Activated naive CD4-positive, alpha-beta T cell treated with anti-CD3 and anti-CD28 coated beads, Interleukin-2, amount 50 U/mL, for 72 hours (primary cell): ENCODE measurements around the gene TAOK1. TPM values are rescaled to one million over a fixed set of nuclear protein-coding genes. Genes with fewer than 3 reads are reported as not detected.
"Not testable (repeated sequence)": the region's sequence is repeated elsewhere in the genome, so short reads cannot be mapped to it uniquely, and the experiment has no call there.

Source experiments
- ATAC-seq, 2 donors: fragments of 150-1000 bp; cut with Tn5 transposase; 2 replicates each; pipeline ENCODE4 v1.10.0; 2021; ENCODE audit warnings: mild to moderate bottlenecking in 2 of 2, moderate library complexity in 2 of 2
- DNase-seq, 2 donors: peaks; one replicate each; pipeline ENCODE4 v3.0.0; 2021 to 2022; ENCODE audit warnings: low spot score in 2 of 2
- H3K27ac Mint-ChIP-seq, 2 donors: one replicate each; pipeline ENCODE4 v1.8.0; 2022; ENCODE audit warnings: mild to moderate bottlenecking in 2 of 2, mixed read lengths in 2 of 2
- H3K36me3 Mint-ChIP-seq, 2 donors: one replicate each; pipeline ENCODE4 v1.8.0; 2022; ENCODE audit warnings: mixed read lengths in 2 of 2
- H3K9me3 Mint-ChIP-seq, 2 donors: one replicate each; pipeline ENCODE4 v1.8.0; 2022; ENCODE audit warnings: mixed read lengths in 2 of 2
- total RNA-seq, 2 donors: library from RNA; stranded (reverse); gene quantifications; one replicate each; pipeline ENCODE4 v1.2.3, GENCODE V29; 2022

The TAOK1 gene
- total RNA-seq, 2 donors from 2014 or later = 31.6 to 37.9 TPM

DNA sequence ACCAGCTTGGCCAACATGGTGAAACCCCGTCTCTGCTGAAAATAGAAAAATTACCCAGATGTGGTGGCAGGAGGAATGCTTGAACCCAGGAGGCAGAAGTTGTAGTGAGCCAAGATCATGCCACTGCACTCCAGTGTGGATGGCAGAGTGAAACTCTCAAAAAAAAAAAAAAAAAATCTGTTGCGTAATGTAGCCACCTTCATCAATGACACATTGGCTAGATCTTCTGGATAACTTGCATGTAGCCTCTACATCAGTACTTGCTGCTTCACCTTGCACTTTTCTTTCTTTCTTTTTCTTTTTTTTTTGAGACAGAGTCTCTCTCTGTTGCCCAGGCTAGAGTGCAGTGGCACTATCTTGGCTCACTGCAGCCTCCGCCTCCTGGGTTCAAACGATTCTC is 83.3 kb downstream of the TAOK1 start:
- H3K9me3 Mint-ChIP-seq, ATAC-seq, DNase-seq: not testable (repeated sequence)
- Mint-ChIP-seq H3K27ac (peak overlapping the region in 1 of 2 donors; percentile 82), H3K36me3 (peaks cover 0 to 13% of the 10 kb centered on the region in 2 donors)

DNA sequence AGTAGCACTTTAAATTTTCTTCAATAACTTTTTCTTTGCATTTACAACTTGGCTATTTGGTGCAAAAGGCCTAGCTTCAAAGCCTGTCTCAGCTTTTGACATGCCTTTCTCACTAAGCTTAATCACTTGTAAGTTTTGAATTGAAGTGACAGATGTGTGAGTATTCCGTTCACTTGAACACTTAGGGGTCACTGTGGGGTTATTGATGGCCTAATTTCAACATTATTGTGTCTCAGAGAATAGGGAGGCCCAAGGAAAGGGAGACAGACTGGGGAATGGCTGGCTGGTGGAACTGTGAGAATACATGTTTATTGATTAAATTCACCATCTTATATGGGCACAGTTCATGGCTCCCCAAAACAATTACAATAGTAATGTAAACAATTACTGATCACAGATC is 84.1 kb downstream of the TAOK1 start:
- ATAC-seq (no peak), DNase-seq (no peak)
- Mint-ChIP-seq H3K9me3 (no peaks in the 10 kb centered on the region), H3K36me3 (peaks cover 0 to 13% of the 10 kb centered on the region in 2 donors), H3K27ac (peak overlapping the region in 1 of 2 donors; percentile 82)

DNA sequence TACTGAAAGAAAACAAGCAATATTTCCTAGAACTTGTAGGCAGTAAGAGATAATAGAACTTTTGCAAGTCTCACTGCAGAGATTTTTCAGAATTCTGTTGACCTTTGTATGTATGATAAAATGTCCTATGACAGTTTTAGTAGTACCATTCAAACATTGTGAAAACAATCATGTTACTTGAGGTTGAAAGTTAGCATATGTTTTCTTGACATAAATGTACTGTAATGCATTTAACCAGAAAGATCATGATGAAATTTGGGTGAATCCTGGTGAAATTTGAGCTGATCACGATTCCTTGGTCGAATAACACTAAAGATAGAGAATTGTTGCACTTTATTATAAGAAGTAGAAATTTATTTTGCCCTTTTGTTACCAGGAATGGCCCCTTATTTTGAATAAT is 85.7 kb downstream of the TAOK1 start:
- H3K9me3 Mint-ChIP-seq = no peaks in the 10 kb centered on the region
- DNase-seq (no peak), ATAC-seq (no peak)
- no peak overlapping the region for H3K27ac Mint-ChIP-seq
- peaks cover 0 to 13% of the 10 kb centered on the region in 2 donors for H3K36me3 Mint-ChIP-seq

DNA sequence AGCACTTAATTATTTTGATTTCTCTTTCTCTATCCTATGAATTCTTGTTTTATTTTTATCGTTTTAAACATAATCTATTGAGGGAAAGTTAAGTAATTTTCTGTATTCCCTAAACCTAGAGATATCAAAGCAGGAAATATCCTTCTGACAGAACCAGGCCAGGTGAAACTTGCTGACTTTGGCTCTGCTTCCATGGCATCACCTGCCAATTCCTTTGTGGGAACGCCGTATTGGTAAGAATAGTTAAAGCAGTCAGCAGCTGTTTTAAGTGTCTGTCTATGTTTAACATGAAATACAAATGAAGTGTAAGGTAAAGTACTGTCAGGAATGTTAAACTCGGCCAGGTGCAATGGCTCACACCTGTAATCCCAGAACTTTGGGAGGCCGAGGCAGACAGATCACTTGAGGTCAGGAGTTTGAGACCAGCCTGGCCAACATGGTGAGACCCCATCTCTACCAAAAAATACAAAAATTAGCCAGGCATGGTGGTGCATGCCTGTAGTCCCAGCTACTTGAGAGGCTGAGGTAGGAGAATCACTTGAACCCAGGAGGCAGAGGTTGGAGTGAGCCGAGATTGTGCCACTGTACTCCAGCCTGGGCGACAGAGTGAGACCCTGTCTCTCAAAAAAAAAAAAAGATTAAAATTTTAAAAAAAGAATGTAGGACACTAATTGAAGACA is 90.2 kb downstream of the TAOK1 start:
- H3K9me3 Mint-ChIP-seq, DNase-seq, H3K27ac Mint-ChIP-seq, ATAC-seq, H3K36me3 Mint-ChIP-seq: not testable (repeated sequence)

DNA sequence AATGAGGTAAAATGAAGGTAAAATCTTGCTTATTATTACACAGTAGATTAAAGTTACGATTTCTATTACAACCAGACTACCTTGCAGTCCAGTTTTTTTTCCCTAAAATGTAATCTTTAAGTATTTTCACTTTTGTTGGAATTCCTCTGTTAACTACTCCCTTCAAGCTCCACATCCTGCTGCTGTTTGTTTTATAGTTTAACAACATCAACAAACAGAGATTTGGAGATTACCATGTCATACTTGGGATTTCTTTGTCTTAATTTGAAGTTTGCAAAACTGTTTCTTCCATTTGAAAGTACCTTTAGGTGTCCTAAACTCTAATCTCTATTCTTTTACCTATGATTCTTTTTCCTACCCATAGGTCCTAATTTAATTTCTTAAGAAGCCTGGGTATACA is 93.3 kb downstream of the TAOK1 start:
- Mint-ChIP-seq H3K27ac (no peak overlapping the region), H3K36me3 (peaks cover 0 to 5% of the 10 kb centered on the region in 2 donors), H3K9me3 (no peaks in the 10 kb centered on the region)
- DNase-seq (no peak), ATAC-seq (no peak)

DNA sequence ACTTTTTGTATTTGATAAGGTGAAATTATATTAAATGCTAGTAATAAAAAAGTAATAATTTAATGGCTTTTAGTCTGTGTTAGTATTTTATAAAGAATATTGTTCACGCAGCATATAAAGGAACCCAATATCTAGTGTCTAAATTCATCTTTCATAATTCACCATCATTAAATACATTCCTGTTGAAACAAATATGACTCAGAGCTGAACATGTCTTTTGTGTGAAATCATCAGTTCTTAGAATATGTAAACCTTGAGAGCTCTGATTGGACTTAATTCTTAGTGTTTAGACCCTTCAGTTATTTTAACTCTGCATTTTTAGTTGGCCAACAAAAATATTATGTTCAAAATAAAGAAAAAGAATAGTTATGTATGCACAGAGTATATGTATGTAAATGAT is 104.8 kb downstream of the TAOK1 start:
- DNase-seq (no peak), ATAC-seq (no peak)
- Mint-ChIP-seq H3K27ac (no peak overlapping the region), H3K36me3 (peaks cover 0 to 6% of the 10 kb centered on the region in 2 donors), H3K9me3 (no peaks in the 10 kb centered on the region)

DNA sequence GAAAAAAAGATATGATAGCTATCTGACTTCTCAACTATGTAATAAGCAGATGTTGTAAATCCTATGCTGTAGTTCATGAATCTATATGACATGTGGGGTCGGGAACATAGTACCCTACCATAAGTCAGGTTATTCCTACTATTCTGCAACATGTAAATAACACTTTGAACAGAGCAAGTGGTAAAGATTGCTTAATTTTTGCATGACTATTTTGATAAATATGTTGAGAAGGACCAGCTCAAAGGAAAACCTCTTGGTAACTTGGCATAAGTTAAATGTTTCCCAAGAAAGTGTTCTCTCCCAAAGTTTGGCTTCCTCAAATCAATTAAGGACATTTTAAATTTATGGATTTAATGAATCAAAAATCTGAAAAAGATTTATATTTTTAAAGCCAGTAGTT is 114.5 kb downstream of the TAOK1 start:
- DNase-seq (no peak), ATAC-seq (no peak)
- H3K9me3 Mint-ChIP-seq = no peaks in the 10 kb centered on the region
- peaks cover 0 to 12% of the 10 kb centered on the region in 2 donors for H3K36me3 Mint-ChIP-seq
- H3K27ac Mint-ChIP-seq = no peak overlapping the region

DNA sequence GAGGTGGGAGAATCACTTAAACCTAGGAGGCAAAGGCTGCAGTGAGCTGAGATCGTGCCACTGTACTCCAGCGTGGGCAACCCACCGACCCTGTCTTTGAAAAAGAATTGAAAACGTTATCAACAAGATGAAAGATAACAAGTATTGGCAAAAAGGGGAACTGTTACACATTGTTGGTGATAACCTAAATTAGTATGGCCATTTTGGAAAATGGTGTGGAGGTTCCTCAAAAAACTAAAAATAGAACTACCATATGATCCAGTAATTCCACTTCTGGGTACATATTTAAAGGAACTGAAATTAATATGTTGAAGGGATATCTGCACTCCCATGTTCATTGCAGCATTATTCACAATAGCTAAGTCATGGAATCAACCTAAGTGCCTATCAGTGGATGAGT is 115.7 kb downstream of the TAOK1 start:
- ATAC-seq (no peak), DNase-seq (no peak)
- Mint-ChIP-seq H3K36me3 (peaks cover 0 to 12% of the 10 kb centered on the region in 2 donors), H3K9me3 (no peaks in the 10 kb centered on the region), H3K27ac (no peak overlapping the region)

DNA sequence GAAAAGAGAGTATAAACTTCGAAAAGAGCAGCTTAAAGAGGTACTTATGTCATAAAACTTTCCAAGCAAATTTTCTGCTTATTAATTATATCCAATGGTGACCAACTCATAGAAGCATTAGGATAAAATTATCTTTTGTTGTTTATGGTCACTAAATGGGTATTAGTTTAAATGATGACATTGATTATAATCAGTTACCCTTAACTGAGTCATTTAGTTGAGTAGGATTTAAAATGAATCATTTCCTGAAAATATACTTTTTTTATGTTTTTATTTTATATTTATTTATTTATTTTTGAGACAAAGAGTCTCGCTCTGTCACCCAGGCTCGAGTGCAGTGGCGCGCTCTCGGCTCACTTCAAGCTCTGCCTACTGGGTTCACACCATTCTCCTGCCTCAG is 120.8 kb downstream of the TAOK1 start:
- H3K36me3 Mint-ChIP-seq = no peaks in the 10 kb centered on the region
- DNase-seq = no peak
- no peak for ATAC-seq
- H3K27ac Mint-ChIP-seq = no peak overlapping the region
- no peaks in the 10 kb centered on the region for H3K9me3 Mint-ChIP-seq

DNA sequence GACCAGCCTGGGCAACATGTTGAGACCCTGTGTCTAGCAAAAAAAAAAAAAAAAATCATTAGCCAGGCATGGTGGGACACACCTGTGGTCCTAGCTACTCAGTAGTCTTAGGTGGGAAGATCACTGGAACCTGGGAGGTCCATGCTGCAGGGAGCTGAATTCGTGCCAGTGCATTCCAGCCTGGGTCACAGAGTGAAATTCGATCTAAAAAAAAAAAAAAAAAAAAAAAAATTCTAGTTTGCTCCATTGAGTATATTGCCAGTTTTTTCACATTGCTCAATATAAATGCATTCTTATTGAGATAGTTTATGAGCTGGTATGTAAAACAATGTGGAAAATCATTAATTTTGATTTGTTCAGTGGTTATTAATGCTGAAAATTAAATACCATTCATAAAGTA is 124.6 kb downstream of the TAOK1 start:
- DNase-seq (no peak), ATAC-seq (no peak)
- Mint-ChIP-seq H3K36me3 (peaks cover 0 to 14% of the 10 kb centered on the region in 2 donors), H3K27ac (no peak overlapping the region), H3K9me3 (no peaks in the 10 kb centered on the region)

DNA sequence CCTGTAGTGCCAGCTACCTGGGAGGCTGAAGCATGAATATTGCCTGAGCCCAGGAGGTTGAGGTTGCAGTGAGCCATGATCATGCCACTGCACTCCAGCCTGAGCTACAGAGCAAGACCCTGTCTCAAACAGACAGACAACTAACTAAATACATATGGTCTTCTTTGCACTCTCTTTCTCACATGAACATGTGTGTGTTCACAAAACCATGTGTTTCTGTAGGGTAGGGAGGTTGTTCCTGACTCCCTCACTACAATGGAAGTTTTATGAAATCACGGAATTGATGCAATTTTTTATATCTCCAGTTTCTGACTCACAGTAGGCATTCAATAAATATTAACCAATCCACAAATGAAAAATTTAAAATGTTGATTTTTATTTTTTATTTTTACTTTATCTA is 128.2 kb downstream of the TAOK1 start:
- ATAC-seq = no peak
- H3K9me3 Mint-ChIP-seq = no peaks in the 10 kb centered on the region

DNA sequence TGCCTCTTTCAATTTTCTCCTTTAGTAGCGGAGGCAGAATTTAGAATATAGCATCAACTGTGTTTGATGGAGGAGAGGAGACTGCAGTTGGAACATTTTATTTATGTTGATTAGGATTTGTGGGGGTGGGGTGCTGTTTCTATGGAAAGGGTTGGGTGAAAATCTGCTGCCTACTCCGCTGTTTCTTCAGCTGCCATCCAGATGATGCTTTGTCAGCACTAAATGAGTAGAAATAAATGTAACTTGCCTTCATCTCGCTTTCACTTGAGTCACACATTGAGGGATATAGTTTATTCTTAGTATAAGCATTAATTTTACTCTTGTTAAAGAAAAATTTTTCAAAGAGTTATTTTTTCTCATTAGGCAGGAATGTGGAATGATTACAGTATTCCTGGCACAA is 134.5 kb downstream of the TAOK1 start:
- H3K27ac Mint-ChIP-seq = no peak overlapping the region
- no peaks in the 10 kb centered on the region for H3K9me3 Mint-ChIP-seq
- no peaks in the 10 kb centered on the region for H3K36me3 Mint-ChIP-seq
- no peak for DNase-seq
- ATAC-seq = no peak

More for the DNA sequence above, 128.2 kb downstream of the TAOK1 start:
- DNase-seq = no peak
- Mint-ChIP-seq H3K27ac (peak overlapping the region in 1 of 2 donors; percentile 86), H3K36me3 (peaks cover 0 to 14% of the 10 kb centered on the region in 2 donors)

DNA sequence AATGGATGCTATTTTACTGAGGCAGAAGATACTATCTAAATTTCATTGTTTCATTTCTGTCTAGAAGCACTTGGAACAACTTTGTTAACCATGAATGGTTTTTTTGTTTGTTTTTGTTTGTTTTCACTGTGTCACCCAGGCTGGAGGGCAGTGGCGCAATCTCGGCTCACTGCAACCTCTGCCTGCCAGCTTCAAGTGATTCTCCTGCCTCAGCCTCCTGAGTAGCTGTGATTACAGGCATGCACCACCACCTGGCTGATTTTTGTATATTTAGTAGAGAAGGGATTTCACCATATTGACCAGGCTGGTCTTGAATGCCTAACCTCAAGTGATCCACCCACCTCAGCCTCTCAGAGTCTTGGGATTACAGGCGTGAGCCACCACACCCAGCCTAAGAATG is 136.2 kb downstream of the TAOK1 start:
- DNase-seq (no peak), ATAC-seq (peak in 1 of 2 donors; percentile 31)
- Mint-ChIP-seq H3K9me3 (no peaks in the 10 kb centered on the region), H3K27ac (no peak overlapping the region), H3K36me3 (no peaks in the 10 kb centered on the region)

DNA sequence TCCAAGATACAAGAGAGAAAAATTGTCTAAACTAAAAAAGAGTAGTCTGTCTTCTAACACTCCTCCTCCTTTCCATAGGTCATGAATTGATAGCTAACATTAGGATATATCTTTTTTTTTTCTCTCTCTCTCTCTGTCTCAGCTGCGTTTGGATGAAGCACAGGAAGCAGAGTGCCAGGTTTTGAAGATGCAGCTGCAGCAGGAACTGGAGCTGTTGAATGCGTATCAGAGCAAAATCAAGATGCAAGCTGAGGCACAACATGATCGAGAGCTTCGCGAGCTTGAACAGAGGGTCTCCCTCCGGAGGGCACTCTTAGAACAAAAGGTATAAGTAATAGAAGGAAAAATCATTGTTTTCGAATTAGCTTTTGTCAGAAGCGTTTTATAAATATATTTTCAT is 143.8 kb downstream of the TAOK1 start:
- Mint-ChIP-seq H3K27ac (no peak overlapping the region), H3K9me3 (no peaks in the 10 kb centered on the region), H3K36me3 (peaks cover 6 to 7% of the 10 kb centered on the region in 2 donors)
- ATAC-seq = no peak
- DNase-seq = no peak

DNA sequence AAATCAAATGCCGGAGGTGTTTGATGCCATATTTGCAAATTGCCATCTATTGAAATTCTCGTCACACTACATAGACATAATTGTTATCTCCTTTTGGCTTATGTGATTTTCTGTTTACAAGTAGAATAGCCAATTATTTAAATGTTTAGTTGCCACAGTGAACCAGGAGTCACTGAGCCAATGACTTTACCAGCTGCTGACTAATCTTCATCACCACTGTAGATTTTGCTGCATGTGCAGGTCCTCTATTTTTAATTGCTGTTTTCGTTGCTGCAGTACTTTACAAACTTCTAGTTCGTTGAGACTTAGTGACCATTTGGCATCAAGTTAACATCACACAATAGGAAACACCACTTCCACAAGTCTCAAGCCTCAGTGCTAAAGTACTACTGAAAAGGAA is 153.9 kb downstream of the TAOK1 start:
- no peaks in the 10 kb centered on the region for H3K9me3 Mint-ChIP-seq
- ATAC-seq (no peak), DNase-seq (no peak)
- H3K27ac Mint-ChIP-seq = no peak overlapping the region
- peaks cover 0 to 5% of the 10 kb centered on the region in 2 donors for H3K36me3 Mint-ChIP-seq

DNA sequence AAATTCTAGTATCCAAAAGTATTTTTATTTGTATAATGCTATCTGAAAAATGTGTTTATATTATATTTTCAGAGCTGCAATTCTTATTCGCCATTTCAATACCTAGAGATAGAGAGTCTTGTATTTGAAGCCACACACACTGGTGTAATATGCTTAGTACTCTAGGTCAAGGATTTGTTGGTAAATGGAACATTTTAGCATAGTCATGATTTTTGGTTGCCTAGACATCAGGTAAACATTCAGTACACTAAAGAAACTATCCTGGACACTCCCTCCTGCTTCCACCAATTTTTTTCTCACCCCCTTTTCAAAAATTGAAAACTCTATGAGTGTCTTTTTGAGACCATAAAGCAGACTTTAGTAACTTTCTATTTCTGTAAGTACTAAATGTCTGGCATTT is 155.9 kb downstream of the TAOK1 start:
- no peak for DNase-seq
- no peak for ATAC-seq
- H3K27ac Mint-ChIP-seq = no peak overlapping the region
- H3K36me3 Mint-ChIP-seq = peaks cover 0 to 5% of the 10 kb centered on the region in 2 donors
- H3K9me3 Mint-ChIP-seq = no peaks in the 10 kb centered on the region

DNA sequence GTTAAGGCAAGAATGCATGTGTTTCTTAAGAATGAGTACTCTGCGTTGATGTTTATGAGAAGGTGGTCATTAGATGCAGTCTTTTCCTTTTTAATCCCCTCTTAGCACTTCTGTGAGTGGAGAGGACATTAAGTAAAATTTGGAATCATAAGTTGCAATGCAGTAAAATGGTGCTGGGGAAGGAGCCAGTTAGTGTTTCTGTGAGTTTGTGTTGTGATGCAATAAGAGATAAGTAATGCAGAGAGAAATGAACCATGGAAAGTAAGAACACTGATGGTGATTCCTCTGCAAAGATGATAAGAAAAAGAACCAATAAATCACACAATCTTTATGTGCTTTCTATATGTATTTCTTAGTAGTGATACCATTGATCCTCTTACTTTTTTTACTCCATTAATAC is 156.7 kb downstream of the TAOK1 start:
- peaks cover 0 to 5% of the 10 kb centered on the region in 2 donors for H3K36me3 Mint-ChIP-seq
- DNase-seq = no peak
- no peak for ATAC-seq
- no peak overlapping the region for H3K27ac Mint-ChIP-seq
- no peaks in the 10 kb centered on the region for H3K9me3 Mint-ChIP-seq

DNA sequence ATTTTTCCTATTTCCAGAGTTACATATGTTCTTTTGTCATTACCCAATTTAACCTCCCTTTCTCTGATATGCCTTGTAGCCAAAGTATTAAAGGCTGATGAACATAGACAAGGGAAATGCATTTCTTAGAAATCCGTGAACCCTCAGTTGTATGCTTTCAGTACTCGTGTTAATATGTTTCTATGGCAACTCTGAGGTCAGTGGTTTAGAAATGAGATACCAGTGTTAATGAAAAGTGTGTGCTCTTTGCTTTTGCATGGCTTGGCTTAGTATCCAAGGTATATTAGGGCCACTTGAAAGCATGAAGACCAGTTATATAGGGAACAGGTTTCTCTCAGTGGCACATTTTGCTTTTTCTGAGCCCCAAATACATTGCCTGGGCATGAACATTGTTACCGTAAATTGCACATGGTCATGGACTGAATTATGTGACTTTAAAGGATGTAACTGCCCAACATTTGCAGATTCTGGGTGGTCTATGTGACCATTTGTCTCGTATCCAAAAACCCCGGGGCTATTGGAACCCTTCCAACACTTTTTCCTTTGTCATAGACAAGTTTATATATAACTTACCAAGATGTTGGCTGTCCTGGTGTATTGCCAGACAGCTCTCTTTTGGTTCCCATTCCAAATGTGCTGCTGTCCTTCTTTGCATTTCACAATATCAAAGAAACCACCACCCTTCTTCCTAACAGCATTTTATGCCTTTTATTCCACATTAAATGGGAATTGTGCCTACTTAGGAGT is 159.2 kb downstream of the TAOK1 start:
- DNase-seq (no peak), ATAC-seq (peak in 1 of 2 donors; percentile 78)
- Mint-ChIP-seq H3K27ac (no peak overlapping the region), H3K36me3 (no peaks in the 10 kb centered on the region), H3K9me3 (no peaks in the 10 kb centered on the region)
